Activated CD8-positive, alpha-beta memory T cell treated with anti-CD3 and anti-CD28 coated beads, Interleukin-2, amount 50 U/mL, for 48 hours (primary cell): ENCODE measurements around the gene SLX9.

Experiments used
- DNase-seq: peaks from one replicate; pipeline ENCODE4 v3.0.0-alpha.2; 2020

Gene SLX9

GRCh38 chr21:44980562-44981489 lies 41.0 kb downstream of the SLX9 start:
- no peak for DNase-seq

GRCh38 chr21:44982558-44983250 lies 42.9 kb downstream of the SLX9 start:
- no peak for DNase-seq

DNA sequence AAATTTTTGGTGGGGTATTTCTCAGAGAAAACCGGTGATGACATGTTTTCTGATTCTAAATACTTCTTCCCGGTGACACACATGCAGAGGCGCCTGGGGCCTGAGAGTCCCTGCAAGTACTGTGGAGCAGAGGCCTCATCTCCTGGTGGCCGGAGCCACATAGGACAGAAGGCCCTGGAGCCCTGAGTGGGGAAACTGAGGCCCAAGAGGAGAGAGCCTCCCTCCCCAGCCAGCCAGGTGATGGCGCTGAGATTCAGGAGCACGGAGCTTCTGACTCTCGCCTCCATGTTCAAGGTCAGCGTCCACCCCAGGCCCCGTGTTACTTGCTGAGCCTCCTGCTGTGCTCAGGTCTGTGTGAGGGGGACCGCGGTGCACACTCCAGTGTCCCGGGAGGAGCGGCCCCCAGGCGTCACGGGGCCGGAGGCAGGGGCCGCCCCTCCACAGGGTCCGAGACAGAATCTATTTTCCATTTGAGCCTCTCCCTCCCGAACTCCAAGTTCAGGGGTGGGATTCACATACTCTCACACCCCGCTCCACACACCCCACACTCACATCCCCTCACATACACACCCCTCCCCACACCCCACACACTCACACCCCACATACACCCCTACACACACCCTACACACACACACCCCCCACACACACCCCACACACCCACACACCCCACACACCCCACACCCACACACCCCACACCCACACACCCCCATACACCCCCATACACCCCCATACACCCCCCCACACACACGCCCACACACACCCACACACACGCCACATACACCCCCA lies 43.8 kb downstream of the SLX9 start:
- no peak for DNase-seq

GRCh38 chr21:44984428-44984791 lies 44.6 kb downstream of the SLX9 start:
- no peak for DNase-seq

DNA sequence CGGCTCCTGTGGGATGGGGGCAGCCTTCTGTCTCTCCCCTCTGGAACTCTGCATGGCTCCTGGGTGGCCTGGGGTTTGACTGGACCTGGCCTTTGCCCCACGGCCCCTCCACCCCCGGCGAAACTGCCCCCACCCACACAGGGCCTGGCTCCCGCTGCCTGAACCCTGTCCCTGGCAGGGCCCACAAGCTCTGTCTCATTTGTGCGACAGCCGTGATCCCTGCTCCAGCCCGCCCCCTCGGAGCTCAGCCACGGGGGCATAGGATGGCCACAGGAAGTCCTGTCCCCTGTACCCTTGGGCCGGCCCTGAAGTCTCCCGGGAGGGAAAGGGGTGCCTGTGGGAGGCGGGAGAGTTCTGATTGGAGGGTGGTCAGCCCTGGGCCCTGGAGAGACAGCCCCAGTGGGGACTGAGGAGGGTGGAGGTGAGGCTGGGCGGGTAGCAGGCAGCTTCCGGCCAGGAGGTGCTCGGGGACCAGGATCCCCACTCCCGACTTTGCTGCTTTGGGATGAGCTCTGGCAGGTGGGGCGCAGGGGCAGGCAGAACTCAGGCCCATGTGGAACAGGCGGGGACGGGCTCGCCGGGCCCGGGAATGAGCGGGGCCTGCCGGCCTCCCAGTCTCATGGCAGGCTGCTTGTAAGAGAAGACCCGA lies 45.1 kb downstream of the SLX9 start:
- no peak for DNase-seq

GRCh38 chr21:44985441-44986401 lies 45.9 kb downstream of the SLX9 start:
- DNase-seq, result no peak

GRCh38 chr21:44986471-44987291 lies 46.9 kb downstream of the SLX9 start:
- no peak for DNase-seq

GRCh38 chr21:44987301-44987885 lies 47.6 kb downstream of the SLX9 start:
- DNase-seq, result no peak

DNA sequence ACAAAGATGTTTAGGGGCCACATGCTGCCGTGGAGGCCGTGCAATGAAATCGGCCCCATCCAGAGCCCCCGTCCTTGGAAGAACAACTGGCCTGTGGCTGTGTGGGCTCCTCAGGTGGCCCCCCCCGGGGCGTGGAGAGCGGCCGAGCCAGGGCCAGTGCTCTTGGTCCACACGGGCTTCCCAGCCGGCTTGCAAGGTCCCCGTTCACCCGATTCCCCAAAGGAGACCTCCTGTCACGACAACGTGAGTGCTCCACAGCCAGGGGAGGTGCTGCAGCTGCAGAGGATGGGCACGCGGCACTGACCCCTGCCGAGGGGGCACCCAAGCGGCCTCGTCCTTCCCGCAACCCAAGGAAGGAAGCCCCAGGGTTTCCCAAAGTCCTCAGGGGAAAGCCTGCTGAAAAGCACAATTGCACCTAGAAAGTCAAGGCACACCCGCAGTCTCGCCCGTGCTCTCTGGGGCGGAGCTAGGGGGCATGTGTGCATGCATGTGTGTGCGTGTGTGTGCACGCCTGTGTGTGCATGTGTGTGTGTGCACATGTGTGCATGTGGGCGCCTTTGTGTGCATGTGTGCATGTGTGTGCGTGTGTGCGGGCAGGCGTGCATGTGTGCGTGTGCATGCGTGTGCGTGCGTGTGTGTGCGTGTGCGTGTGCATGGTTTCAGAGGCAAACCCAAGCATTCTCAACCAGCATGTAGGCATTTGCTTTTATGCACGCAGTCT lies 48.2 kb downstream of the SLX9 start:
- no peak for DNase-seq

- DNase-seq, result no peak
Observed at GRCh38 chr21:44988607-44989536, 49.0 kb downstream of the SLX9 start.

- DNase-seq, result no peak
Observed at GRCh38 chr21:44989537-44989886, 49.7 kb downstream of the SLX9 start.

- DNase-seq, result no peak
Observed at GRCh38 chr21:44989943-44990780, 50.3 kb downstream of the SLX9 start.

GRCh38 chr21:44990921-44991320 lies 51.1 kb downstream of the SLX9 start:
- no peak for DNase-seq

- DNase-seq, result no peak
Observed at GRCh38 chr21:44991538-44992483, 52.0 kb downstream of the SLX9 start.

DNA sequence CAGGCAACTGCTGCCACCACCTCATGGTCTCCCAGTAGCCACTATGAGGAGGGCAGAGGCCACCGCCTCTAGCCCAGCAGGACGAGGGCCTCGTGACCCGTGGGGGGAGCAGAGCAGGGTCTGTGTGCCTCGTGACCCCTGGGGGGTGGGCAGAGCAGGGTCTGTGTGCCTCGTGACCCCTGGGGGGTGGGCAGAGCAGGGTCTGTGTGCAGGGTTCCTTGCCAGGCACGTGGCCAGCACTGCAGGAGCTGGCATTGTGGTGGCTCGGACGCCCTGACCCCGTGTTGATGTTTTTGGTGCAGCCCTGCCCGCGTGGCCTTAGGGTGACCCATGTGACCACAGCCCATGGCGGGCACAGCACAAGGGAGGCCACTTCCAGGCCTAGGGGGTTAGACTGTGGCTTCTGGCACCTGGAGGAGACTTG lies 52.8 kb downstream of the SLX9 start:
- no peak for DNase-seq

- DNase-seq, result no peak
Observed at GRCh38 chr21:44993321-44994046, 53.7 kb downstream of the SLX9 start.
